Common myeloid progenitor, CD34-positive (primary cell): ENCODE results near the gene GTSE1.

Experiments used
- CTCF ChIA-PET: fragments of 350-600 bp; sonication (Branson Sonifier 250); formaldehyde crosslinking; loops from one replicate; lab custom pipeline; 2021; ENCODE audit warnings: antibody characterized with exemption; lab: Charles Lee
- POLR2A ChIA-PET: fragments of 350-600 bp; sonication (Branson Sonifier 250); formaldehyde crosslinking; loops from one replicate; lab custom pipeline; 2021; ENCODE audit warnings: antibody characterized with exemption; lab: Charles Lee
- DNase-seq, 3 donors: peaks; one replicate each; pipeline versions ENCODE4 v3.0.0 to v3.0.0-alpha.2; 2013
- H3K27ac ChIP-seq, 2 experiments: 1 replicate in 1 of 2; 2 replicates in 1 of 2; pipeline ENCODE4 v1.7.0; 2013; ENCODE audit warnings: inconsistent platforms in 2 of 2, low read length in 2 of 2, mild to moderate bottlenecking in 2 of 2, low read depth in 1 of 2, moderate library complexity in 1 of 2; ENCODE audit not compliant: severe bottlenecking in 2 of 2, insufficient read depth in 1 of 2, poor library complexity in 1 of 2
- H3K27me3 ChIP-seq, 5 experiments: replicated peaks in 2 of 5; 1 replicate in 3 of 5; 2 replicates in 2 of 5; pipeline versions ENCODE4 v1.6.1 to v1.7.0; 2013; ENCODE audit warnings: low read length in 4 of 5, mild to moderate bottlenecking in 2 of 5, moderate library complexity in 2 of 5, inconsistent platforms in 1 of 5; ENCODE audit not compliant: insufficient read depth in 5 of 5, control insufficient read depth in 4 of 5
- H3K36me3 ChIP-seq, 4 experiments: 1 replicate in 2 of 4; 2 replicates in 2 of 4; pipeline versions ENCODE4 v1.6.1 to v1.7.0; 2013; ENCODE audit warnings: low read length in 3 of 4, control low read depth in 1 of 4, mild to moderate bottlenecking in 1 of 4; ENCODE audit not compliant: control insufficient read depth in 4 of 4, insufficient read depth in 4 of 4
- H3K4me1 ChIP-seq, 4 experiments: 1 replicate in 3 of 4; 2 replicates in 1 of 4; pipeline versions ENCODE4 v1.6.1 to v1.7.1; 2013; ENCODE audit warnings: low read length in 3 of 4, mild to moderate bottlenecking in 3 of 4, control low read depth in 1 of 4, inconsistent platforms in 1 of 4, moderate library complexity in 1 of 4; ENCODE audit not compliant: control insufficient read depth in 4 of 4, insufficient read depth in 4 of 4; ENCODE audit errors: control extremely low read depth in 1 of 4
- H3K4me3 ChIP-seq, 7 experiments: 1 replicate in 4 of 7; 2 replicates in 3 of 7; pipeline versions ENCODE4 v1.5.1 to v1.7.0; 2013; ENCODE audit warnings: mild to moderate bottlenecking in 7 of 7, low read length in 6 of 7, moderate library complexity in 6 of 7, inconsistent platforms in 2 of 7, low read depth in 2 of 7, control low read depth in 1 of 7; ENCODE audit not compliant: insufficient read depth in 4 of 7, control insufficient read depth in 1 of 7; ENCODE audit errors: extremely low read depth in 1 of 7
- H3K9me3 ChIP-seq, 5 experiments: 1 replicate in 4 of 5; 2 replicates in 1 of 5; pipeline versions ENCODE4 v1.6.1 to v1.7.1; 2013; ENCODE audit warnings: low read length in 4 of 5, mild to moderate bottlenecking in 2 of 5, inconsistent platforms in 1 of 5, low read depth in 1 of 5, moderate library complexity in 1 of 5; ENCODE audit not compliant: control insufficient read depth in 4 of 5, insufficient read depth in 2 of 5; ENCODE audit errors: control extremely low read depth in 1 of 5
- WGBS: methylation state at CpG from one replicate; pipeline ENCODE4 v1.1.5; 2013; ENCODE audit not compliant: insufficient coverage; 5-methylcytosine and 5-hydroxymethylcytosine counted together

The GTSE1 gene

DNA sequence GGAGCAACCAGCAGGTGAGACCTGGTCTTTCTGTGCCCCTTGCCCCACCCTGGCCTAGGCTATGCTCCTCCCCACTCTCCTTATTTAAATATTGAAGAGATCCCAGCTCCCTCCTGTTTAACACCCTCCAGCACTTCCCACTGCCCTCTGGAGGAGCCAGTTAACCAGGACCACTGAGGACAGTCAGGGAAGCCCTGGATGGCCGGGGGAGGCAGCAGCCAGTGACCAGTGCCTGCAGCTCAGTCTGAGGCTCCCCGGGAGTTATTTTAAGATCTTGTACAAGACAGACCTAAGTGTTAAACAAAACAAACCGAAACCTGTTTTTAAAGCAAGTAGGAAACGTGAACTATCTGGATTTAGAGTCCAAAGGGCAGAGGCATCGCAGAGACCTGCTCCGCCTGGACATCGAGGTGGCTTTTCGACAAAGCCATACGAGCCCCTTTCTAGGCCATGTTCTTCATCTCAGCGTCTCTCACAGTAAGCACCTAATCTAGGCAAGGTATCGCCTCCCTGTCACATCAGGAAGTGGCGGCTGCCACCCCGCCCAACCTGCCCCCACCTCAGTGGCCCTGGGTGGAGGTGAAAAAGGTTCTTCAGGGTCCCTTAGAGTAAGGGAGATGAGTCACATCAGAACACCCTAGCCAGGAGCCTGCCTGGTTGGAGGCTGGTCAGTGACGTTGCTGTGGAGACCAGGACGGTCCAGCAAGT lies 74.1 kb downstream of the GTSE1 start:
- CTCF ChIA-PET, result interaction anchor here (1.0 to 1.6 kb wide), 2 partner anchors 170 to 181 kb away, joined by 4 read pairs; no protein-coding TSS in a partner anchor
- 90% methylated on average over 14 of the region's 15 CpGs for WGBS

DNA sequence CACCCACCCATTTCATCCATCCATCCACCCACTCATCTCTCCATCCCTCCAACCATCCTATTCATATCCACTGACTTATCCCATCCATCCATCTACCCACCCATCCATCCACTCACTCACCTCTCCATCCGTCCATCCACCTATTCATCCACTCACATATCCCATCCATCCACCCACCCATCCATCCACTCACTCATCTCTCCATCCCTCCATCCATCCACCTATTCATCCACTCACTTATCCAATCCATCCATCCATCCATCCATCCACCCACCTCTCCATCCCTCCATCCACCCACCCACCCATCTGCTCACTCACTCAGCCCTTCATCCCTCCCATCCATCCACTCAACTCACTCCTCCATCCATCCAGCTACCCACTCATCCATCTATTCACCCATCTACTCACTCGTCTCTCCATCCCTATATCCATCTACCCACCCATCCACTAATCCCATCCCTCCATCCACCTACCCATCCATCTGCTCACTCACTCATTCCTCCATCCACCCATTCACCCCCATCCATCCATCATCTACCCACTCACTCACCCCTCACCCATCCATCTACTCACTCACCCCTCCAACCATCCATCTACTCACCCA lies 75.1 kb downstream of the GTSE1 start:
- POLR2A ChIA-PET, result no interaction called here
- 100% methylated on average over 2 of the region's 2 CpGs for WGBS
- Histone ChIP-seq H3K36me3 (no peaks in the 10 kb centered on the region), H3K4me3 (no peak overlapping the region), H3K9me3 (peaks cover 0 to 17% (median 5%) of the 10 kb centered on the region in 5 experiments), H3K27me3 (peaks cover 0 to 54% (median 10%) of the 10 kb centered on the region in 5 experiments), H3K27ac (no peak overlapping the region), H3K4me1 (peaks cover 0 to 37% (median 23%) of the 10 kb centered on the region in 4 experiments)
- CTCF ChIA-PET, result no interaction called here
- no peak for DNase-seq

More for the DNA sequence above, 74.1 kb downstream of the GTSE1 start:
- Histone ChIP-seq H3K9me3 (peaks cover 0 to 8% (median 3%) of the 10 kb centered on the region in 5 experiments), H3K4me1 (peaks cover 0 to 40% (median 23%) of the 10 kb centered on the region in 4 experiments), H3K36me3 (no peaks in the 10 kb centered on the region), H3K27me3 (peaks cover 0 to 57% (median 9%) of the 10 kb centered on the region in 5 experiments), H3K27ac (no peak overlapping the region), H3K4me3 (no peak overlapping the region)
- no peak for DNase-seq
- POLR2A ChIA-PET, result interaction anchor here (0.5 kb wide), 1 partner anchor 21 kb away, joined by 3 read pairs; no protein-coding TSS in a partner anchor

DNA sequence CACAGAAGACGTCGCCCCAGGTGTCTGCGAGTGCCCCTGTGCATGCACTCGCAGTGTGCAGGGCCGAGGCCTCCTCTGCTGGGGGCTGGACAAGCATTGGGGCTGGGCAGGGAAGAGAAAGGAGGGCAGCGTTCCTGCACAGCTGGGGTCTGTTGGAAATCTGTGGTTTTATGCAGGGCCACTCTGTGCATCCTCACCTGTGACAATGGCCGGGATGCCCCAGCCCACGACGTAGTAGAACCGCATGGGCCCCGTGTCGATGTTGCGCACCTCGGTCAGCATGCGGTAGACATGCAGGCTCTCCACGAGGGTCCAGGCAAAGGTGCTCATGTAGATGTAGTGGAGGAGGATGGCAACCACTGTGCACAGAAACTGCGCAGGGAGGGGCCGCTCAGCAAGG lies 76.0 kb downstream of the GTSE1 start:
- CTCF ChIA-PET, result interaction anchor here (1.1 kb wide), 1 partner anchor 191 kb away, joined by 3 read pairs; no protein-coding TSS in a partner anchor
- POLR2A ChIA-PET, result no interaction called here
- H3K27me3 ChIP-seq, result peaks cover 0 to 54% (median 10%) of the 10 kb centered on the region in 5 experiments
- H3K27ac ChIP-seq, result no peak overlapping the region
- no peak overlapping the region for H3K4me3 ChIP-seq
- no peak for DNase-seq
- peaks cover 0 to 29% (median 23%) of the 10 kb centered on the region in 4 experiments for H3K4me1 ChIP-seq
- H3K9me3 ChIP-seq, result peaks cover 0 to 23% (median 5%) of the 10 kb centered on the region in 5 experiments
- 90% methylated on average over 6 of the region's 18 CpGs for WGBS
- H3K36me3 ChIP-seq, result no peaks in the 10 kb centered on the region

DNA sequence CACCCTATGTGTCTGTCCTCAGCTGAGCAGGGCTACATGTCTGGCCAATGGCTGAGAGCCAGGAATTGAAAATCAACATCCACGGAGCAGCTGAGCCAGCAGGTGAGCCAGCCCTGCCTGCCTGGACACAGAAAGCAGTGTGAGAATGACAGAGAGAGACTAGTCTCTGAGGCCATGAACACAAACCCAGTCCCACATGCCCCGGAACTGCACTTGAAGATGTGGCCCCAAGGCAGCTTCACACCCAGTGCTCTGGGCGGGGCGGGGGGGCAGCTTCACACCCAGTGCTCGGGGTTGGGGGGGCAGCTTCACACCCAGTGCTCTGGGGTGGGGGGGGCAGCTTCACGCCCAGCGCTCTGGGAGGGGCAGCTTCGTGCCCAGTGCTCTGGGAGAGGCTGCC lies 76.5 kb downstream of the GTSE1 start:
- no peak overlapping the region for H3K27ac ChIP-seq
- peaks cover 0 to 23% (median 5%) of the 10 kb centered on the region in 5 experiments for H3K9me3 ChIP-seq
- peaks cover 0 to 29% (median 23%) of the 10 kb centered on the region in 4 experiments for H3K4me1 ChIP-seq
- 36% methylated on average over 7 of the region's 8 CpGs for WGBS
- ChIA-PET POLR2A (no interaction called here), CTCF (interaction anchor here (1.1 kb wide), 1 partner anchor 190 kb away, joined by 3 read pairs; no protein-coding TSS in a partner anchor)
- peaks cover 0 to 54% (median 10%) of the 10 kb centered on the region in 5 experiments for H3K27me3 ChIP-seq
- DNase-seq, result no peak
- H3K36me3 ChIP-seq, result no peaks in the 10 kb centered on the region
- H3K4me3 ChIP-seq, result no peak overlapping the region

DNA sequence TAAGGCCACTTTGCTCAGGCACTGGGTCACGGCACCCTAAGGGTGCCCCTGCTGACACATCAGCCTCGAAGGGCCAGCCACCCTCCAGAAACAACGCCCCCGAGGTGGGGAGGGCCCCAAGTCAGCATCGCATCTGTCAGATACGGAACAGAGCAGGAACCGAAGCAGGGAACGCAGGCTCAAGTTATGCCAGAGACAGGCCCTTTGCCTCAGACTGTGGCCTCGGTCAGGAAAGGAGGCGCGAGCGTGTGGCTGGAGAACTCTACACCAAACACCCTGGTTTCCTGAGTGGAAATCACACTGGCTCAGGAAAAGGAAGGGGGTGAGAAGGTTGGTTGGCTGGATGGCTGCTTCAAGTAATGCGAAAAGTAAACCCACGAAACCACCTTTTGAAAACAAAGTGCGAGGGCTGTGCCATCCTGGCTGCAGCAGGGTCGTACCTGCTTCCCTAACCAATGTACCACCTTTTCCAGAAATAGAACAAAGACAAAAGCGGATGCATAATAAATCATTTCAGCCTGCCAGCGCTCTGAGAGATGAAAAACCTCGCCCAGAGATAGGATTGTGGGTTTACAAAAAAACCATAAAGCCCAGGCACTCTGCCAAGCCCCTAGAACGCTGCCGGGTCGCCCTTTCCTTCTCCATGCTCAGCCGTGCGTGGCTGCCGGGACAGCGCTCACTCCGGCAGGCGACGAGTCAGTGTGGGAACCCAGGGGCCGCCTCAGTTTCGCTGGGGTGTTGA lies 77.4 kb downstream of the GTSE1 start:
- Histone ChIP-seq H3K27me3 (peaks cover 0 to 57% (median 11%) of the 10 kb centered on the region in 5 experiments), H3K4me3 (peak overlapping the region in 3 of 7 experiments; percentile 11 to 48 (median 16)), H3K4me1 (peaks cover 0 to 29% (median 23%) of the 10 kb centered on the region in 4 experiments), H3K9me3 (peaks cover 0 to 23% (median 5%) of the 10 kb centered on the region in 5 experiments), H3K27ac (no peak overlapping the region), H3K36me3 (no peaks in the 10 kb centered on the region)
- POLR2A ChIA-PET, result no interaction called here
- CTCF ChIA-PET, result interaction anchor here (1.1 kb wide), 1 partner anchor 189 kb away, joined by 3 read pairs; no protein-coding TSS in a partner anchor
- WGBS, result 0% methylated on average over 19 of the region's 31 CpGs
- DNase-seq, result peak; percentile 74 to 89 (median 88)

DNA sequence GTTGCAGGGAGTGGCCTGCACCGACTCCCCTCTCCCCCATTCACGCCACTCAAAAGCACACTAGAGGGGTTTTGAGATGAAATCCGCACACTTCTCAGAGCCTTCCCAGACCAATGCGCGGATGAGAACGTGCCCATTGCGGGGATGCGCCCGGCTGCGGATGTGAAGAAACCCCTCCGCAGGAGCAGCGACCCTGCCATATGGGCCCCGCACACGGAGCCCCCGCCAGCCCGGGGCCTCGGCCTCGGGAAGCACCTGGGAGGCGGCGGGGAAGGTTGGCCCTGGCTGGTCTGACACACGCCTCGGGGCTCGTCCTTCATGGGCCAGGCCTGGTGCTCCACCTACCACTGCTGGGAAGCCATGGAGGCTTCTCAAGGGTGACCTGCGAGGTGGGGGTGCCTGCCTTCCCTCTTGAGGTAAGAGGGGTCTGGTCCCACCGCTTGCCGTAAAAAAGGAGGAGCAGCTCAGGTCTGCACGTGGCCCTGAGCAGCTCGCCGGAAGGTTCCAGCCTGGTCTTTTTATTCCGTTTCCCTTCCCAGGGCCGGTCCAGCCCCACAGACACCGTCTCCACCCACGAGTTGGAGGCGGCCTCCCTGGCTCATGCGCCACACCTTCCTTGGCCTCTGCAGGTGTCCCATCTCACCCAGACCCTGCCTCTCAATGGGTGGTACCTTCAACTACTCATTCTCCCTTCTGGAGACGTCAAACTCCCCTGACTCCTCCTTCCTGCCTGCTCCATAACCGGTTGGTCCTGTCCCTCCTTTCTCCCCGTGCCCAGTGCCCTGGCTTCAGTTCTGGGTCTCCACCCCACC lies 78.2 kb downstream of the GTSE1 start:
- Histone ChIP-seq H3K27ac (no peak overlapping the region), H3K4me1 (peaks cover 0 to 29% (median 23%) of the 10 kb centered on the region in 4 experiments), H3K9me3 (peaks cover 0 to 23% (median 5%) of the 10 kb centered on the region in 5 experiments), H3K4me3 (peak overlapping the region in 3 of 7 experiments; percentile 16 to 48 (median 33)), H3K27me3 (peaks cover 0 to 57% (median 10%) of the 10 kb centered on the region in 5 experiments), H3K36me3 (no peaks in the 10 kb centered on the region)
- 83% methylated on average over 35 of the region's 38 CpGs for WGBS
- ChIA-PET POLR2A (no interaction called here), CTCF (no interaction called here)
- no peak for DNase-seq
